Endodermal cell (in vitro differentiated cells): ENCODE results near the gene IPMK. TPM values are rescaled to one million over a fixed set of nuclear protein-coding genes. Genes with fewer than 3 reads are reported as not detected.

ENCODE experiments used
- DNase-seq: peaks from one replicate; pipeline ENCODE4 v3.0.0-alpha.2; 2017
- H3K27ac ChIP-seq: 2 replicates; pipeline ENCODE4 v1.5.1; 2013; ENCODE audit warnings: mild to moderate bottlenecking, low read depth, low read length, moderate library complexity
- H3K27me3 ChIP-seq: 2 replicates; pipeline ENCODE4 v1.6.1; 2013; ENCODE audit warnings: mild to moderate bottlenecking, low read length, moderate library complexity; ENCODE audit not compliant: insufficient read depth, control insufficient read depth, poor library complexity, severe bottlenecking
- H3K36me3 ChIP-seq: 2 replicates; pipeline ENCODE4 v1.7.0; 2013; ENCODE audit warnings: mild to moderate bottlenecking, low read length, moderate library complexity; ENCODE audit not compliant: control insufficient read depth, insufficient read depth
- H3K4me1 ChIP-seq: one replicate; pipeline ENCODE4 v1.7.0; 2013; ENCODE audit warnings: low read length; ENCODE audit not compliant: control insufficient read depth, insufficient read depth
- H3K4me3 ChIP-seq: 2 replicates; pipeline ENCODE4 v1.5.1; 2013; ENCODE audit warnings: mild to moderate bottlenecking, low read length, moderate library complexity
- H3K9ac ChIP-seq: 2 replicates; pipeline ENCODE4 v1.6.1; 2013; ENCODE audit warnings: mild to moderate bottlenecking, low read length, moderate library complexity; ENCODE audit not compliant: poor library complexity, severe bottlenecking; ENCODE audit errors: extremely low read depth
- H3K9me3 ChIP-seq: 2 replicates; pipeline ENCODE4 v1.6.1; 2013; ENCODE audit warnings: mild to moderate bottlenecking, low read length, moderate library complexity; ENCODE audit not compliant: control insufficient read depth
- H3K27ac Mint-ChIP-seq: 2 replicates; pipeline ENCODE4 v1.8.0; 2020; ENCODE audit warnings: mixed read lengths
- H3K27me3 Mint-ChIP-seq: 2 replicates; pipeline ENCODE4 v1.8.0; 2021; ENCODE audit warnings: mild to moderate bottlenecking, mixed read lengths; ENCODE audit not compliant: insufficient read depth
- H3K36me3 Mint-ChIP-seq: 2 replicates; pipeline ENCODE4 v1.8.0; 2020; ENCODE audit warnings: low read depth, mixed read lengths
- H3K4me1 Mint-ChIP-seq: 2 replicates; pipeline ENCODE4 v1.8.0; 2020; ENCODE audit warnings: mixed read lengths
- H3K4me3 Mint-ChIP-seq: 2 replicates; pipeline ENCODE4 v1.8.0; 2020; ENCODE audit warnings: mild to moderate bottlenecking, moderate library complexity, mixed read lengths
- H3K9me3 Mint-ChIP-seq: 2 replicates; pipeline ENCODE4 v1.8.0; 2020; ENCODE audit warnings: mild to moderate bottlenecking, mixed read lengths
- WGBS, 2 experiments: methylation state at CpG; one replicate each; pipeline versions ENCODE4 v1.1.5 to v1.1.7; 2013; ENCODE audit warnings: missing lambda C conversion rate in 2 of 2, mixed read lengths in 1 of 2; ENCODE audit not compliant: insufficient coverage in 1 of 2, insufficient read length in 1 of 2; 5-methylcytosine and 5-hydroxymethylcytosine counted together
- total RNA-seq, 2 donors: library from RNA; stranded (reverse); fragmentation: NEBNext Ultra II Directional in 1 of 2; extraction: Animal tissue kit (Norgen Biotek cat#: 25700) in 1 of 2; gene quantifications; 2 replicates in 1 of 2; 3 replicates in 1 of 2; pipeline ENCODE4 v1.2.1, GENCODE V29; 2021
- TF ChIP-seq, protein P1 (sequence below): fragments of 200-600 bp; sonication (generic); conservative IDR thresholded peaks from 2 replicates; pipeline ENCODE4 v1.5.0; 2021; ENCODE audit warnings: antibody characterized with exemption, mild to moderate bottlenecking

IPMK gene
- total RNA-seq, 2 donors from 2014 or later, result 9.3 to 9.4 TPM

DNA sequence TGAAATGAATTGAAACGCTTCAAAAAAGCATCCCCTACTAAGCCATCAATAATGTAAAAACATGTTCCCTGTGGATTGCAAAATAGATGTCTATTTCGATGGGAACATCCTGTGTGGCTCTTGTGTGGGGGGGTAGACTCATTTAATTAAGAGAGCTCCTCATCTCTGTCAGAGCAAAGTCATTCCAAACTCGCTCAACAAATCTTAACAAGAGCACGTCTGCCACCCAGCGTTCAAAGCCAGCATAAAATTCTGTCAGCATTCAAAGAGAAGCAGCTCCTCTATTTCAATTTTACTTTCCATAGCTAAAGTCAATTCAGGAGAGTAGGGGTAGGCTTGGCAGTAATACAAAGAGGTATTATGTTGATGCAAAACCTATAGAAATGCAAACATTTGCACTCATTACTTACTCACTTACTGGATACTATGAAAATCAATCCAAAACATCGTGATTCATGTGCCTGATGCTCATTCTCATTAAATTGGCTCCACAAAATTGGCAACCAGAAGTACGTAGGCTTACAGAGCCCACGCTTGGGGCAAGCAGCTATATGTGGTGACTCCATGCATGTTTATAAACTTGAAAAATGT lies 114.9 kb downstream of the IPMK start:
- WGBS, 2 experiments, result 50 to 85% methylated on average over 3 to 7 of the region's 8 CpGs
- peaks cover 7% of the 10 kb centered on the region for H3K4me1 Mint-ChIP-seq

DNA sequence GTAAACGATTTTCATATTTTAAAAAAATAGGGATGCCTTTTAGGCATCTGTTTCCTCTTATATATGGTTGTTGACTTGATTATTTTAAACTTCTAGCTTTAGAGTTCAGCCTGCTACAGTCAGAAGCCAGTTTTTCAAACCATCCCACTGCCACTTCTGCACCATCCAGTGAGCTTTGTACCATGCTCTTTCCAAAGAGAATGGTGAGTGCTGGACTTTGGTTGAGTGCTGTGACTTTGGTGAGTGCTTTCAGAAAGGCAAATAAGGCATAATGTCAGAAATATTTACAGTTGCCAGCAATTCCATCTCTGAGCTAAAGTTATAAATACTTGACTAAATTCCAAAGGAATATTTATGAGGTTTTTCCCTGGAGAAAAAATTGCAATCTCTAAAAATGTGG lies 117.4 kb downstream of the IPMK start:
- H3K4me3 ChIP-seq, result no peak overlapping the region
- H3K9me3 ChIP-seq, result peaks cover 2% of the 10 kb centered on the region
- Mint-ChIP-seq H3K27ac (no peak overlapping the region), H3K9me3 (no peaks in the 10 kb centered on the region), H3K27me3 (no peaks in the 10 kb centered on the region), H3K4me3 (no peak overlapping the region), H3K4me1 (peaks cover 7% of the 10 kb centered on the region), H3K36me3 (no peaks in the 10 kb centered on the region)
- H3K36me3 ChIP-seq, result no peaks in the 10 kb centered on the region
- H3K9ac ChIP-seq, result no peak overlapping the region
- no peaks in the 10 kb centered on the region for H3K27me3 ChIP-seq
- peaks cover 4% of the 10 kb centered on the region for H3K4me1 ChIP-seq
- no peak overlapping the region for H3K27ac ChIP-seq
- WGBS, 2 experiments, result no CpG with 5 or more reads among the region's 1 CpG
- DNase-seq, result no peak
- TF ChIP-seq, protein P1, sequence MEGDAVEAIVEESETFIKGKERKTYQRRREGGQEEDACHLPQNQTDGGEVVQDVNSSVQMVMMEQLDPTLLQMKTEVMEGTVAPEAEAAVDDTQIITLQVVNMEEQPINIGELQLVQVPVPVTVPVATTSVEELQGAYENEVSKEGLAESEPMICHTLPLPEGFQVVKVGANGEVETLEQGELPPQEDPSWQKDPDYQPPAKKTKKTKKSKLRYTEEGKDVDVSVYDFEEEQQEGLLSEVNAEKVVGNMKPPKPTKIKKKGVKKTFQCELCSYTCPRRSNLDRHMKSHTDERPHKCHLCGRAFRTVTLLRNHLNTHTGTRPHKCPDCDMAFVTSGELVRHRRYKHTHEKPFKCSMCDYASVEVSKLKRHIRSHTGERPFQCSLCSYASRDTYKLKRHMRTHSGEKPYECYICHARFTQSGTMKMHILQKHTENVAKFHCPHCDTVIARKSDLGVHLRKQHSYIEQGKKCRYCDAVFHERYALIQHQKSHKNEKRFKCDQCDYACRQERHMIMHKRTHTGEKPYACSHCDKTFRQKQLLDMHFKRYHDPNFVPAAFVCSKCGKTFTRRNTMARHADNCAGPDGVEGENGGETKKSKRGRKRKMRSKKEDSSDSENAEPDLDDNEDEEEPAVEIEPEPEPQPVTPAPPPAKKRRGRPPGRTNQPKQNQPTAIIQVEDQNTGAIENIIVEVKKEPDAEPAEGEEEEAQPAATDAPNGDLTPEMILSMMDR, result no peak

More for the DNA sequence above, 114.9 kb downstream of the IPMK start:
- Histone ChIP-seq H3K9ac (no peak overlapping the region), H3K4me3 (no peak overlapping the region), H3K27me3 (peaks cover 4% of the 10 kb centered on the region), H3K4me1 (peaks cover 4% of the 10 kb centered on the region), H3K36me3 (no peaks in the 10 kb centered on the region), H3K27ac (no peak overlapping the region), H3K9me3 (no peaks in the 10 kb centered on the region)
- no peaks in the 10 kb centered on the region for H3K9me3 Mint-ChIP-seq
- H3K27me3 Mint-ChIP-seq, result no peaks in the 10 kb centered on the region
- DNase-seq, result peak; percentile 89
- TF ChIP-seq, protein P1, result peak; percentile 86
- no peak overlapping the region for H3K4me3 Mint-ChIP-seq
- no peaks in the 10 kb centered on the region for H3K36me3 Mint-ChIP-seq
- no peak overlapping the region for H3K27ac Mint-ChIP-seq

DNA sequence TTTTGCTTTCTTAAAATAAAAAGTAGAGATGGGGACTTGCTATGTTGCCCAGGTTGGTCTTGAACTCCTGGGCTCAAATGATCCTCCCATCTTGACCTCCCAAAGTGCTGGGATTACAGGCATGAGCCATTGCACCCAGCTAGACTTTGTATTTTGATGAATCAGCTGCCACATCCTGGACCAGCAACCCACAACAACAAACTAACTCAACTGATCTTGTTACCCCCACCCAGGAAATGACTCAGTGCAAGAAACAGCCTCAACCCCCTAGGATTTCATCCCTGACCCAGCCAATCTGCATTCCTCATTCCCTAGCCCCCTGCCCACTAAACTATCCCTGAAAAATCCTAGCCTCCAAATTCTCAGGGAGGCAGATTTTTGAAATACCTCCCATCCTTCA lies 123.8 kb downstream of the IPMK start:
- H3K27me3 Mint-ChIP-seq, result no peaks in the 10 kb centered on the region
- no peak overlapping the region for H3K4me3 Mint-ChIP-seq

More for the DNA sequence above, 123.8 kb downstream of the IPMK start:
- Histone ChIP-seq H3K27me3 (no peaks in the 10 kb centered on the region), H3K4me1 (peaks cover 4% of the 10 kb centered on the region), H3K9me3 (peaks cover 34% of the 10 kb centered on the region), H3K27ac (no peak overlapping the region), H3K9ac (no peak overlapping the region), H3K36me3 (no peaks in the 10 kb centered on the region), H3K4me3 (no peak overlapping the region)
- Mint-ChIP-seq H3K4me1 (peaks cover 8% of the 10 kb centered on the region), H3K36me3 (no peaks in the 10 kb centered on the region), H3K27ac (no peak overlapping the region), H3K9me3 (peaks cover 27% of the 10 kb centered on the region)
- TF ChIP-seq, protein P1, result no peak
- DNase-seq, result no peak

Other genes with a start within 250 kb of the IPMK start
- 10 to 100 TPM; 33.9 to 39.0 TPM for gene CISD1, start 1.3 kb upstream of the IPMK start, total RNA-seq
- 10 to 100 TPM; 28.9 to 33.0 TPM for gene UBE2D1, start 67.1 kb upstream of the IPMK start, total RNA-seq
- gene TFAM, start 117.5 kb upstream of the IPMK start, total RNA-seq, result 10 to 100 TPM; 68.6 to 72.9 TPM
- gene BICC1, start 245.0 kb upstream of the IPMK start, total RNA-seq, result under 1 TPM; 0.27 to 0.40 TPM